GM12874 (cell line): Measurements from ENCODE around the gene ST7.

Experiments used
- CTCF ChIP-seq: IDR thresholded peaks from 2 replicates; pipeline ENCODE4 v1.5.1; 2011; ENCODE audit warnings: low read depth, mild to moderate bottlenecking, control low read depth, low read length, moderate library complexity; ENCODE audit not compliant: insufficient read depth

ST7 gene

DNA sequence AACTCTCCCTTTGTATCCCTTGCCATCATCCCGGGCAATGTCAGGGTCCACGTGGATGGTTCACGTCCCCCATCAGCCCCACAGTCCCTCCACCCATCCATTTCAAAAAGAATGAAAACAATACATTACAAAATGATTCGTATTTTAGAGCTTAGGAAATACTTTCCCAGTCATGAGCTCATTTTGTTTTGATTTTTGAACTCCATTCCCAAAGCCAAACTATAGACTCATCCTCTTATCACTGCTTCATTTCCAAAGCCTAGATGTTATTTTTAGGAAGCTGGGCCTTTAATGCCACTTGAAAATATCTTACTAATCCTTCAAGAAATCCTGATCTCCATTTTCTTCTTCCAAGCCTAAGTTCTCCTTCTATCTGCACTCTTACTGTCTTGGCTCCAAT, 297.5 kb downstream of the ST7 start:
- no peak for TF ChIP-seq CTCF

- no peak for TF ChIP-seq CTCF
These were observed 298.4 kb downstream of the ST7 start for GRCh38 chr7:117251687-117252086.

- no peak for TF ChIP-seq CTCF
These were observed 306.3 kb downstream of the ST7 start for GRCh38 chr7:117259615-117260014.

- no peak for TF ChIP-seq CTCF
These were observed 309.2 kb downstream of the ST7 start for GRCh38 chr7:117262546-117262945.

GRCh38 chr7:117264716-117265115, 311.4 kb downstream of the ST7 start:
- no peak for TF ChIP-seq CTCF

GRCh38 chr7:117269417-117269816, 316.1 kb downstream of the ST7 start:
- TF ChIP-seq CTCF = no peak

- TF ChIP-seq CTCF = no peak
These were observed 316.6 kb downstream of the ST7 start for GRCh38 chr7:117269886-117270285.

DNA sequence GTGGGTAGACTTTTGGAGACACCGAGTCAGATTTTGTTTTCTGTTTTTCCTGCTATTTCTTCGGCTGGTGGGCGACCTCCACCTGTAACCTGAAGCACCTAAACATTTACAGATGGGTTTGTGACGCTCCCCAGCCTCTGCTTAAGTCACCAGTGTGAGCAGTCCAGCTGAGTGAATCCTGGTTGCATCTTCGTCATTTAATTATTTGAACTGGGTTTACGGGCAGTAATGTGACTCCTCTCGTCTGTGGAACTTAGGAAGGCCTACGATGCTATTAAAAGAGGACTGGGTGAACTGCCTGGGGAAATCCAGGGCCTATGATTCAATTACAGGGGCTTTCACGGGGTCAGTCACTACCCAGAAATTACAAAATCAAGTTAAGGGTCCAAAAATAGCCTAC, 317.1 kb downstream of the ST7 start:
- no peak for TF ChIP-seq CTCF
